Activated CD4-positive, CD25-positive, alpha-beta regulatory T cell treated with anti-CD3 and anti-CD28 coated beads, Interleukin-2, amount 50 U/mL, for 24 hours (primary cell): Measurements from ENCODE around the gene MSTO1.
"Not testable (repeated sequence)": the region's sequence is repeated elsewhere in the genome, so short reads cannot be mapped to it uniquely, and the experiment has no call there.

Experiments used
- ATAC-seq, 2 donors: fragments of 150-1000 bp; cut with Tn5 transposase; one replicate each; pipeline ENCODE4 v1.10.0; 2021; ENCODE audit warnings: mild to moderate bottlenecking in 1 of 2, moderate library complexity in 1 of 2

Gene MSTO1

GRCh38 chr1:155622191-155622590 lies 12.2 kb downstream of the MSTO1 start:
- no peak for ATAC-seq

GRCh38 chr1:155623357-155623756 lies 13.3 kb downstream of the MSTO1 start:
- no peak for ATAC-seq

GRCh38 chr1:155626428-155626827 lies 16.4 kb downstream of the MSTO1 start:
- ATAC-seq: not testable (repeated sequence)

- ATAC-seq: no peak
Measured at GRCh38 chr1:155636397-155637153, 26.6 kb downstream of the MSTO1 start.

GRCh38 chr1:155640367-155640766 lies 30.3 kb downstream of the MSTO1 start:
- no peak for ATAC-seq

GRCh38 chr1:155642559-155643180 lies 32.7 kb downstream of the MSTO1 start:
- ATAC-seq: not testable (repeated sequence)

- no peak for ATAC-seq
Measured at GRCh38 chr1:155643230-155643629, 33.2 kb downstream of the MSTO1 start.

- no peak for ATAC-seq
Measured at GRCh38 chr1:155645034-155645598, 35.1 kb downstream of the MSTO1 start.

- no peak for ATAC-seq
Measured at GRCh38 chr1:155645648-155646047, 35.6 kb downstream of the MSTO1 start.

- no peak for ATAC-seq
Measured at GRCh38 chr1:155646307-155646706, 36.3 kb downstream of the MSTO1 start.

GRCh38 chr1:155648207-155649147 lies 38.5 kb downstream of the MSTO1 start:
- no peak for ATAC-seq

GRCh38 chr1:155649676-155650075 lies 39.7 kb downstream of the MSTO1 start:
- ATAC-seq: no peak

GRCh38 chr1:155650231-155650757 lies 40.3 kb downstream of the MSTO1 start:
- ATAC-seq: no peak

GRCh38 chr1:155651861-155652661 lies 42.0 kb downstream of the MSTO1 start:
- ATAC-seq: no peak

GRCh38 chr1:155652951-155653350 lies 42.9 kb downstream of the MSTO1 start:
- no peak for ATAC-seq

- no peak for ATAC-seq
Measured at GRCh38 chr1:155657463-155657862, 47.4 kb downstream of the MSTO1 start.

GRCh38 chr1:155661239-155661638 lies 51.2 kb downstream of the MSTO1 start:
- ATAC-seq: not testable (repeated sequence)
